Esophagus muscularis mucosa (tissue), 4 donors: ENCODE data around the gene DSN1. TPM values are rescaled to one million over a fixed set of nuclear protein-coding genes. Genes with fewer than 3 reads are reported as not detected.

Source experiments
- DNase-seq: peaks from one replicate; pipeline ENCODE4 v3.0.0-alpha.2; 2017; ENCODE audit errors: extremely low spot score
- H3K27ac ChIP-seq, 4 donors: fragments of 200-600 bp; sonication (generic); replicated peaks in 1 of 4; 1 replicate in 3 of 4; 2 replicates in 1 of 4; pipeline ENCODE4 v1.5.1; 2016 to 2019; ENCODE audit warnings: mild to moderate bottlenecking in 1 of 4
- H3K27me3 ChIP-seq, 4 donors: fragments of 200-600 bp; sonication (generic); one replicate each; pipeline versions ENCODE4 v1.5.1 to v1.6.0; 2016 to 2019
- H3K36me3 ChIP-seq, 4 donors: fragments of 200-600 bp; sonication (generic); one replicate each; pipeline ENCODE4 v1.5.1; 2016 to 2019
- H3K4me1 ChIP-seq, 4 donors: fragments of 200-600 bp; sonication (generic); one replicate each; pipeline ENCODE4 v1.5.1; 2016 to 2019
- H3K4me3 ChIP-seq, 4 donors: fragments of 200-600 bp; sonication (generic); 1 replicate in 2 of 4; 2 replicates in 2 of 4; pipeline ENCODE4 v1.5.1; 2016 to 2019; ENCODE audit warnings: mild to moderate bottlenecking in 4 of 4, moderate library complexity in 1 of 4
- H3K9me3 ChIP-seq, 4 donors: fragments of 200-600 bp; sonication (generic); 1 replicate in 3 of 4; 2 replicates in 1 of 4; pipeline ENCODE4 v1.5.1; 2016 to 2019
- CTCF ChIP-seq, 3 experiments: fragments of 200-600 bp in 2 of 3; fragments of 450-650 bp in 1 of 3; sonication (generic) in 2 of 3; IDR thresholded peaks; one replicate each; pipeline ENCODE4 v1.5.1; 2017 to 2019; ENCODE audit warnings: antibody characterized with exemption in 3 of 3, mild to moderate bottlenecking in 2 of 3, moderate library complexity in 1 of 3
- EP300 ChIP-seq: sonication (generic); formaldehyde crosslinking; IDR thresholded peaks from one replicate; pipeline ENCODE4 v1.6.1; 2017; ENCODE audit warnings: antibody characterized with exemption
- POLR2A ChIP-seq: fragments of 450-650 bp; IDR thresholded peaks from one replicate; pipeline ENCODE4 v1.6.1; 2017; ENCODE audit warnings: antibody characterized with exemption, moderate library complexity, mild to moderate bottlenecking, low read depth
- POLR2AphosphoS5 ChIP-seq, 2 donors: sonication (generic); formaldehyde crosslinking; IDR thresholded peaks; one replicate each; pipeline ENCODE4 v1.6.1; 2017; ENCODE audit warnings: antibody characterized with exemption in 2 of 2
- WGBS: methylation state at CpG from one replicate; pipeline ENCODE4 v1.1.5; 2018; 5-methylcytosine and 5-hydroxymethylcytosine counted together
- intact Hi-C: fragments of 100-400 bp; cut with DNase I; formaldehyde crosslinking; loops from one replicate; pipeline ENCODE4 v1.15.1; 2023
- total RNA-seq, 4 donors: library from RNA; depleted of rRNA; stranded (reverse); fragments of >200 nt; gene quantifications; one replicate each; pipeline versions ENCODE4 v1.1.0 to v1.2.1, GENCODE V29; 2016

The DSN1 gene
- total RNA-seq, result 1 to 10 TPM; 5.1 to 7.5 (median 6.3) TPM

- peak; percentile 99 for DNase-seq
- Histone ChIP-seq H3K9me3 (no peaks in the 10 kb centered on the region), H3K36me3 (peaks cover 0 to 7% (median 0%) of the 10 kb centered on the region in 4 donors), H3K27ac (peak within 1 kb of the TSS; percentile 91 to 96 (median 94)), H3K4me3 (peak within 1 kb of the TSS; percentile 72 to 81 (median 76)), H3K27me3 (no peaks in the 10 kb centered on the region), H3K4me1 (peaks cover 18 to 52% (median 41%) of the 10 kb centered on the region in 4 donors)
- 0% methylated on average over 16 of the region's 61 CpGs for WGBS
- intact Hi-C loops, result loop anchor here (10.0 kb wide), 1 partner anchor 91 kb away; a partner anchor contains a TSS
- TF ChIP-seq EP300, result no peak
- peak; percentile 91 to 97 for TF ChIP-seq POLR2AphosphoS5 (IDR thresholded peaks at IDR 0.05)
- TF ChIP-seq POLR2A, result peak; percentile 22
- no peak for TF ChIP-seq CTCF (IDR thresholded peaks at IDR 0.05)
Measured at GRCh38 chr20:36773597-36774390, at the start of gene DSN1. Gene DSN1 (minus strand): TSS chr20:36773763. CDS start chr20:36771458, 2,305 bp downstream.

GRCh38 chr20:36823121-36823520 is 49.6 kb upstream of the DSN1 start:
- no peaks in the 10 kb centered on the region for H3K9me3 ChIP-seq
- 37% methylated on average over 5 of the region's 5 CpGs for WGBS

GRCh38 chr20:36821964-36822437 is 48.4 kb upstream of the DSN1 start:
- Histone ChIP-seq H3K27me3 (no peaks in the 10 kb centered on the region), H3K4me1 (peaks cover 44 to 73% (median 70%) of the 10 kb centered on the region in 4 donors), H3K27ac (peak overlapping the region; percentile 65 to 77 (median 76)), H3K9me3 (no peaks in the 10 kb centered on the region), H3K4me3 (no peak overlapping the region), H3K36me3 (peaks cover 0 to 42% (median 27%) of the 10 kb centered on the region in 4 donors)
- no peak for DNase-seq
- TF ChIP-seq POLR2A (no peak), CTCF (IDR thresholded peaks at IDR 0.05) (no peak), POLR2AphosphoS5 (IDR thresholded peaks at IDR 0.05) (no peak), EP300 (no peak)
- intact Hi-C loops, result no loop called here
- WGBS, result 84% methylated on average over 5 of the region's 7 CpGs

More at GRCh38 chr20:36823121-36823520, 49.6 kb upstream of the DSN1 start:
- TF ChIP-seq EP300 (no peak), POLR2AphosphoS5 (IDR thresholded peaks at IDR 0.05) (peak; percentile 39 to 40), CTCF (IDR thresholded peaks at IDR 0.05) (no peak), POLR2A (no peak)
- peaks cover 53 to 84% (median 80%) of the 10 kb centered on the region in 4 donors for H3K4me1 ChIP-seq
- DNase-seq, result no peak
- peak overlapping the region; percentile 65 to 77 (median 76) for H3K27ac ChIP-seq
- peaks cover 6 to 44% (median 26%) of the 10 kb centered on the region in 4 donors for H3K36me3 ChIP-seq
- H3K4me3 ChIP-seq, result no peak overlapping the region
- intact Hi-C loops, result no loop called here
- no peaks in the 10 kb centered on the region for H3K27me3 ChIP-seq

GRCh38 chr20:36820928-36821327 is 47.4 kb upstream of the DSN1 start:
- H3K4me1 ChIP-seq, result peaks cover 44 to 70% (median 67%) of the 10 kb centered on the region in 4 donors
- intact Hi-C loops, result no loop called here
- no peak for DNase-seq
- H3K36me3 ChIP-seq, result peaks cover 7 to 46% (median 34%) of the 10 kb centered on the region in 4 donors
- no peaks in the 10 kb centered on the region for H3K9me3 ChIP-seq
- whole genome bisulfite sequencing, result 51% methylated on average over 5 of the region's 5 CpGs
- peak overlapping the region; percentile 65 to 77 (median 76) for H3K27ac ChIP-seq
- H3K4me3 ChIP-seq, result no peak overlapping the region
- TF ChIP-seq POLR2A (no peak), EP300 (no peak), CTCF (IDR thresholded peaks at IDR 0.05) (no peak), POLR2AphosphoS5 (IDR thresholded peaks at IDR 0.05) (peak; percentile 6 to 13)
- H3K27me3 ChIP-seq, result no peaks in the 10 kb centered on the region
